ENCODE measurements around the gene MYO7A.

The MYO7A gene

GRCh38 chr11:77211594-77212251 is 83.7 kb downstream of the MYO7A start:
- TF ChIP-seq EZH2 (IDR thresholded peaks at IDR 0.05; ENCODE audit: borderline replicate concordance, low read length) (no peak), CTCF (IDR thresholded peaks at IDR 0.05; ENCODE audit: low read length) (no peak)
- H3K9me3 ChIP-seq (ENCODE audit: low read length): no peaks in the 10 kb centered on the region

DNA sequence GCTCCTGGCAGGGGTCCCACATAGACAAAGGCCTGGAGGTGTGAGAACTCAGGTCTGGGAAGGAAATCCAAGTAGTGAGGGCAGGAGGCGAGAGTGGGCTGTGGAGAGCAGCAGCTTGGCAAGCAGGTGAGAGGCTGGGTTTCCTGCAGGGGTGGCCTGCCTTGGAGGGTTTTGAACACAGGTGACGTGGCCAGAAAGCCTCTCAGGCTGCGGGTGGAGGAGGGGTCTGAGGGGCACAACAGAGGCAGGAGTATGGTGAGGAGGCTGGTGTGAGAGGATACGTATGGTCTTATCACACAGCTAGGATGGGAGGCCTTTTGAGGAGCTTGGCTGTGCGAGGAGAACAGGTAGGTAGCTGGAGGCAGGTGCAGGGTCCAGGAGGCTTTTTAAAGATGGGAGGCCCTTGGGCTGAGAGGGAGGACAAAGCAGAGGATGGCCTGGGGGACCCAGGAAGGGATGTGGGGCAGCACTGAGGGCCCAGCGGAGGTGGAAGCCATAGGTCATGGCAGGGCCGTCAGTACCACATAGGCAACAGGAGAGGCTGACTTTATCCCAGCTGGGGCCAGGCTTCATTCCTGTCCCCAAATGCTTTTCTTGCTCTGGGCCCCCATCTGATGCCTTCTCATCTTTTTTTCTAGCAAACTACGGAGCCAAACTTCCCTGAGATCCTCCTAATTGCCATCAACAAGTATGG is 84.4 kb downstream of the MYO7A start:
- TF ChIP-seq EZH2 (IDR thresholded peaks at IDR 0.05; ENCODE audit: borderline replicate concordance, low read length) (no peak), CTCF (IDR thresholded peaks at IDR 0.05; ENCODE audit: low read length) (no peak)

More at GRCh38 chr11:77211594-77212251, 83.7 kb downstream of the MYO7A start:
- Histone ChIP-seq H3K27me3 (ENCODE audit: insufficient read depth, low read length) (no peaks in the 10 kb centered on the region), H3K9ac (ENCODE audit: low read length) (no peak overlapping the region), H4K20me1 (ENCODE audit: insufficient read depth, low read length) (no peaks in the 10 kb centered on the region), H3K79me2 (ENCODE audit: insufficient read depth, low read length) (no peaks in the 10 kb centered on the region), H3K27ac (ENCODE audit: low read depth, low read length, poor library complexity, severe bottlenecking) (no peak overlapping the region), H3K4me1 (ENCODE audit: insufficient read depth, low read length, severe bottlenecking) (no peaks in the 10 kb centered on the region), H3K4me2 (ENCODE audit: low read length) (no peak overlapping the region), H3K36me3 (ENCODE audit: insufficient read depth, low read length) (no peaks in the 10 kb centered on the region), H3K9me2 (ENCODE audit: low read depth, low read length) (no peaks in the 10 kb centered on the region), H2AFZ (ENCODE audit: low read length) (no peak overlapping the region), H3F3A (ENCODE audit: insufficient read depth, low read length) (no peaks in the 10 kb centered on the region), H3K4me3 (ENCODE audit: low read depth, low read length, poor library complexity, severe bottlenecking) (no peak overlapping the region)

GRCh38 chr11:77213029-77213579 is 85.1 kb downstream of the MYO7A start:
- Histone ChIP-seq H3K9ac (ENCODE audit: low read length) (no peak overlapping the region), H3F3A (ENCODE audit: insufficient read depth, low read length) (no peaks in the 10 kb centered on the region), H3K36me3 (ENCODE audit: insufficient read depth, low read length) (no peaks in the 10 kb centered on the region), H4K20me1 (ENCODE audit: insufficient read depth, low read length) (no peaks in the 10 kb centered on the region), H3K4me1 (ENCODE audit: insufficient read depth, low read length, severe bottlenecking) (no peaks in the 10 kb centered on the region), H2AFZ (ENCODE audit: low read length) (no peak overlapping the region), H3K27me3 (ENCODE audit: insufficient read depth, low read length) (no peaks in the 10 kb centered on the region), H3K4me2 (ENCODE audit: low read length) (no peak overlapping the region), H3K79me2 (ENCODE audit: insufficient read depth, low read length) (no peaks in the 10 kb centered on the region), H3K9me3 (ENCODE audit: low read length) (no peaks in the 10 kb centered on the region), H3K4me3 (ENCODE audit: low read depth, low read length, poor library complexity, severe bottlenecking) (no peak overlapping the region), H3K27ac (ENCODE audit: low read depth, low read length, poor library complexity, severe bottlenecking) (no peak overlapping the region), H3K9me2 (ENCODE audit: low read depth, low read length) (no peaks in the 10 kb centered on the region)
- TF ChIP-seq CTCF (IDR thresholded peaks at IDR 0.05; ENCODE audit: low read length): no peak
- TF ChIP-seq EZH2 (IDR thresholded peaks at IDR 0.05; ENCODE audit: borderline replicate concordance, low read length): no peak

More for the DNA sequence above, 84.4 kb downstream of the MYO7A start:
- Histone ChIP-seq H4K20me1 (ENCODE audit: insufficient read depth, low read length) (no peaks in the 10 kb centered on the region), H2AFZ (ENCODE audit: low read length) (no peak overlapping the region), H3K9me2 (ENCODE audit: low read depth, low read length) (no peaks in the 10 kb centered on the region), H3F3A (ENCODE audit: insufficient read depth, low read length) (no peaks in the 10 kb centered on the region), H3K4me3 (ENCODE audit: low read depth, low read length, poor library complexity, severe bottlenecking) (no peak overlapping the region), H3K27ac (ENCODE audit: low read depth, low read length, poor library complexity, severe bottlenecking) (no peak overlapping the region), H3K9me3 (ENCODE audit: low read length) (no peaks in the 10 kb centered on the region), H3K79me2 (ENCODE audit: insufficient read depth, low read length) (no peaks in the 10 kb centered on the region), H3K9ac (ENCODE audit: low read length) (no peak overlapping the region), H3K27me3 (ENCODE audit: insufficient read depth, low read length) (no peaks in the 10 kb centered on the region), H3K4me1 (ENCODE audit: insufficient read depth, low read length, severe bottlenecking) (no peaks in the 10 kb centered on the region), H3K4me2 (ENCODE audit: low read length) (no peak overlapping the region), H3K36me3 (ENCODE audit: insufficient read depth, low read length) (no peaks in the 10 kb centered on the region)

All from OCI-LY1 (cell line).